ENCODE data around the gene RADIL.

DNA sequence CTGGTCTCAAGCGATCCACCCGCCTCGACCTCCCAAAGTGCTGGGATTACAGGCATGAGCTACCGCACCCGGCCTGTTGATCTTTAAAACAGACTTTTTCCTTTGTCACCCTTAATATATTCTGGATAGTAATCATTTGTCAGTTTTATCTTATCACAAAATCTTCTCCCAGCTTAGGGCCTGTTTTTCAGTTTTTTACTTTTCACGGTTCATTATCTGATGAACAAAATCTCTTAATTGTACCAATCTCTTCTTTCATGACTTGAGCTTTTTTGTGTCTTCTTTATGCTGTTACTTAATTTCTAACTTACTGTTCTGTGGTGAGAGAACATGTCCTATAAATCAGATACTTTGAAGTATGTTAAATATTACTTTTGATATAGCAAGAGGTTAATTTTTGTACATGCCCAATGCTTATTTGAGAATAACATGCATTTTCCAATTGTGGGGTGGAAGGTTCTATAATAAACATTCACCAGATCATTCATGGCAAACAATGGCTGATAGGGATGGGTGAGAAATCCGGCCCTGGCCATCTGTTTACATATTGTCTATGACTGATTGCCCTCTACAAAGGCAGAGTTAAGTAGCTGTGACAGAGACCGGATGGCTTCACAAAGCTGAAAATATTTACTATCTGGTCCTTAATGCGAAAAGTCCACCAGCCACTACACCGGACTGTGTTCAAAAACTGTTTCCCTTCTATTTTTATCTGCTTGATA lies 27.0 kb downstream of the RADIL start:
- TF ChIP-seq CTCF (IDR thresholded peaks at IDR 0.05) (no peak), EP300 (IDR thresholded peaks at IDR 0.05) (no peak)

Measured in tibial nerve (tissue), 4 donors.